GM19240 (cell line): ENCODE results near the gene SLC51A.
A peak's percentile ranks its signal among the peaks of the same experiment; 100 is the strongest.
"Not testable (repeated sequence)": the region's sequence is repeated elsewhere in the genome, so short reads cannot be mapped to it uniquely, and the experiment has no call there.

Source experiments
- DNase-seq: peaks from one replicate; pipeline ENCODE4 v3.0.0; 2011; ENCODE audit warnings: low spot score; ENCODE audit not compliant: insufficient read length

Gene SLC51A

DNA sequence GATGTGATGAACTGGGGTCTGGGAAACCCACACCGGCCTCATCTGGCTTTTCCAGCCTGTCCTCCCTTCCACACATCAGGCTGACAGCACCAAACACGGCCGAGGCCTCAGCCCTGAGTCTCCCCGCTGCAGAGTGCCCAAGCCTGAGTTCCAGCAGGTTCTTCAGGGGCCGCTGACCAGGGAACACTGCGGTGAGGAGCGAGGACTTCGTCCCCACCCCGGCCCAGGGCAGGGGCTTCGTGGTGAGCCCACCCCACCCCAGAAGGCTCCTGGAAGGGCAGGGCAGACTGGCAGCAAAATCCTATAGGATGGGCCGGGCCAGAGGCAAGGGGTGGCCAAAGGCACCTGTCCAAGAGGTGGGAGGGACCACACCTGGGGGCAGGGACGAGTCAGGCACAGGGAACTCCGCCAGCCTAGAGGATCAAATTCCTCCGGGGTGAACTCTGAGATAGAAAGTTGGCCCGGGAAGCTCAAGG lies at the start of gene SLC51A:
TSS of gene SLC51A (plus strand) at position 446 of the 476 bp plus-strand sequence. CDS start 179 bp downstream, outside the sequence.
- no peak for DNase-seq

DNA sequence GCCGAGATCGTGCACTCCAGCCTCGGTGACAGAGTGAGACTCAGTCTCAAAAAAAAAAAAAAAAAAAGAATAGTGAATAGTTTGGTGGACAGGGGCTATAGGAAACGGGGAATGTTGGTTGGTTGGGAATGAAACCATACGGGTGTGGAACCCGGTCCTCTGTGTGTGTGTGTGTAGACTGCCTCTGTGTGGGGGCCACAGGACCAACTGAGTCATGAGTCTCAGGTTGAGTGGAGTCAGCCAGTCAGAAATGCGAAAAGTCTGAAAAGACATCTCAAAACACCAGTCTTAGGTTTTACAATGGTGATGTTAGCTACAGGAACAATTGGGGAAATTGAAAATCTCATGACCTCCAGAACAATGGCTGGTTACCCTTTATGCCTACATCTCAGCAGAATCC lies 49.6 kb upstream of the SLC51A start:
- DNase-seq: no peak

DNA sequence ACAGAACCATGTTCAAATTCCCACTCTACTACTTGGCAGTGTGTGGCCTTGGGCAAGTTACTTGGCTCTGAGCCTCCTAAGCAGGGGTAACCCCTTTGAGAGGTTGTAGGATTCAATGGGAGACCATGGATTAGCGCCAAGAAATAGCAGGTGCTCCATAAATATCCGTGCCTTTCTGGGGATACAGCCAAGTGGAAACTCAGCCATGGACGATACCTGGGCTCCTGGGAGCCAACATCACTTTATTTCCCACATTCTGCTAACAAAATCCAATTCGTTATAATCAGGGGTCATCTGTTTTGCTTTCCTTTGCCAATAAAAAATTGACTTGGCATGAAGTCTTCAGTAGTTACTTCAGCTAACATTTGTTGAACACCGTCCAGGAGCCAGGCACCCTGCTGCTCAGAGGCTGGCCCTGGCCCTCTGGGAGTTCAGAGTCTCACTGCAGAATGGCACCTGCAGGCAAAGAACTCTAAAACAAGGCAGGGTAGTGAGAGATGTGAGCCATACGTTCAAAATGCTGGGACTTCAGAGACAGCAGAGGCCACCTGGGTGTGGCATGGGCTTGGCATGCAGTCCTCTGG lies 47.4 kb upstream of the SLC51A start:
- DNase-seq: no peak

DNA sequence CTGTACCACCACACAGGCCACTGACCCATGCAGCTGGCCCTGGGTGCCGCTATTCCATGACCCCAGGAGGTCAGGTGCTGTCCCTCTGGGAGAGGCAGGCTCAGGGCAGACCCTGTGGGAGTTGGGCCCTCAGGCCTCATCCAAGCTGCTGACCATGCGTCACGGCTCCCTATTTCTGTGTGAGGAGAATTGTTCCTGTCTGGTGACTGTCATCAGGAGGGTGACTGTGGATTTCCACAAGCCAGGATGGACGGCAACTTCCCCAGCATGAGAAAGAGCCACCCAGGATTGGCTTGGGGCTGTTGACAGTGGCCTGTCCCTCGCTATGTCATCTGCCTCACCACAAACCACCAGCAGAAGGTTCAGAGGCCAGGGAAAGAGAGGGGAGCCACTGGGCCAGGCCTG lies 46.5 kb upstream of the SLC51A start:
- DNase-seq: no peak

DNA sequence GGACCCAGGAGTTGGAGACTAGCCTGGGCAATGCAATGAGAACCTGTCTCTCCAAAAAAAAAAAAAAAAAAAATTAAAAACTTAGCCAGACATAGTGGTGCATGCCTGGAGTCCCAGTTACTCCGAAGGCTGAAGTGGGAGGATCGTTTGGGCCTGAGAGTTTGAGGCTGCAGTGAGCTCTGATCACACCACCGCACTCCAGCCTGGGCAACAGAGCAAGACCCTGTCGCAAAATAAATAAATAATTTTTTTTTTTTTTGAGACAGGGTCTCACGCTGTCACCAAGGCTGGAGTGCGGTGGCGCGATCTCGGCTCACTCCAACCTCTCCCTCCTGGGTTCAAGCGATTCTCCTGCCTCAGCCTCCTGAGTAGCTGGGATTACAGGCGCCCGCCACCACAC lies 46.0 kb upstream of the SLC51A start:
- DNase-seq: not testable (repeated sequence)

DNA sequence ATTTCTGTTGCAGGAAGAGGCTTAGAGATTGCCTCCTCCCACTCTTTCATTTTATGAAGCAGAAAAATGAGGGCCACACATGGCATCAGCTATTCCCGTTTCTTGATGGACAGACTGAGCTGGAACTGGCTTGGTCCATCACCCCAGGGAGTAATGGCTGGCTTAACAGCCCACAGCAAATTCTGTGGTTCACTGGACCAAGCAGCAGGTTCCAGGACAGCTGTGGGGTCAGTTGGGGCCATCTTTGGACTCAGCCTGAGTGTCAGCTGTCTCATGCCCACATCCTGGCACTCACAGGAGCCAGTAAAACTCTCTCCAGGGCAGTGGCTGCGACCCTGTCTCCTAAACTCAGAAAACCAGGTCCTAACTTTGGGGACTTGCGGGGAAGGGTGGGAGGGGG lies 41.7 kb upstream of the SLC51A start:
- no peak for DNase-seq

DNA sequence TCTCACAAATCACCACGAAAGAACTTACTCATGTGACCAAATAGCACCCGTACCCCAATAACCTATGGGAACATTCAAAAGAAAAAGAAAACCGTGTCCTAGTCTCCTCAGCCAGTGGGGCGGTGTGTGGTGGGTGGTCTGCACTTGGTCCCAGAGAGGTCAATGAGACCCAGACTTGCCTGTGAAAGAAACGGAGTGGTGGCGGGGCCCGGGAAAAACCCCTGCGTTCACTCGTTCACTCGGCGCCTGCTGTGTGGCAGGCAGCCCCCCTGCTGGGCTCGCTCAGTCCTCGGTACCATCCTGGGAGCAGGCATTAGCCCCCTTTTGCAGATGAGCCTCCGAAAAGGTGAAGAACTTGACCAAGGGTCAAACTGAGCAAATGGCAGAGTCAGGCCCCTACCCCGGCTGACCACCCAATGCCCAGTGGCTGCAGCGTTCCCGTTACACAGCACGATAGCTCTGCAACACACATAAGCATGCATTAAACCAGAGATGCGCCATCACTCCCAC lies 41.2 kb upstream of the SLC51A start:
- DNase-seq: no peak

DNA sequence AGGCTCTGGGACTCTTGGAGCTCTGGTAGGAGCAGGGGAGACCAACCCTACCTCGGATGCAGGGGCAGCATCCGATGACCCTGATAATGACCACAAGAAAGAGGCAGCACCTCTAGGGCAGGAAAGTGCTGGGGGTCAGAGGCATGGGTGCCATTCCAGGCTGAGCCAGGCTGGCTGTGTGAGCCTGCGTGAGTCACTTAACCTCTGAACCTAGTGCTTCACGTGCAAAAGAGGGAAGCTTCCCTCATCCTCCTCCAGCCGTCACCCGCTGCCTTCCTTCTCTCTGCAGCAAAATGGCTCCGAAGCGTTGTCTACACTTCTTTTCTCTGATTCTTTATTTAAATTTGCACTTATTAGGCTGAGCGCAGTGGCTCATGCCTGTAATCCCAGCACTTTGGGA lies 40.6 kb upstream of the SLC51A start:
- DNase-seq: no peak

DNA sequence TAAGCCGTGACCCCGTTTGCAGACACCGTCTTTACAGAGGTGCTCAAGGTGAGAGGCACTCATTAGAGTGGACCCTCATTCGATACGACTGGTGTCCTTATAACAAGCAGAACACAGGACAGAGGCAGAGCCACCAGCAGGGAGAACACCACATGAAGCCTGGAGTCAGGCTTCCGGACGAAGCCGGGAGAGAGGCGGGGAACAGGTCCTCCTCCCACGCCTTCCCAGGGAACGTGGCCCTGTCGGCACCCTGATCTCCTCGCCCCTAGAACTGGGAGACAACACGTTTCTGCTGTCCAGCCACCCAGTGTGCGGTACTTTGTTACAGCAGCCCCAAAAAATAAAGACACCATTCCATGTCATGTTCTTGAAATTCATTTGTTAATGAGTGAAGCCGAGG lies 38.8 kb upstream of the SLC51A start:
- no peak for DNase-seq

DNA sequence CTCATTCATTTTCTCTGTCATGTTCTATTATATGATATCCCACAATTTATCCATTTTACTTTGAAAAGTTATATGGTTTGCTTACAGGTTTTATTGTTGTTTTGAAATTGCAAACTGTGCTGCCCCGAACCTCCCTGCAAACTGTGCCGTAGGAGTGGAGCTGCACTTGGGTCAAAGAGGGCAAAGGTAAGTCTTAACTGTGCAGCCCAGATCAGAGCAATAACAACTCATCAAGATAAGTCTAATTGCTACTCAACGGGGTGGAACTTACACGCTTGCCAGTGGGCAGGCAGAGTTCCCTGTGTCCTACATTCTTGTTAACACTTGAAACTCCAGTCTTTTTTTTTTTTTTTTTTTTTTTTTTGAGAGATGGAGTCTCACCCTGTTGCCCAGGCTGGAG lies 38.4 kb upstream of the SLC51A start:
- no peak for DNase-seq

DNA sequence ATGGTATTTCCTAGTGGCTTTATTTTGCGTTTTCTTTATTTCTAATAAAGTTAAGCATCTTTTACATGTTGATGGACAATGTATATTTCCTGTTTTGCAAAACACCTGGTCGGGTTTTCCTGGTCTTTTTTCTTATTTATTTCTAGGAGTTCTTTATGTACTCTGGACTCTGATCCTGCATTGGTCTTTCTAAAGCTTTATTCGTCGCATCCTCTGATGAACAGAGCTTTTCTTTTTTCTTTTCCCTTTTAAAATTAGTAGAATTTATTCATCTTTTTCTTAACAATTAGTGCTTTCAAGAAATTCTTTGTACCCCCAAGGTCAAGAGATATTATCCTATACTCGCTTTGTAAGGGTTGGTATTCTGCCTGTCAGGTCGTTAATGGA lies 37.3 kb upstream of the SLC51A start:
- no peak for DNase-seq

DNA sequence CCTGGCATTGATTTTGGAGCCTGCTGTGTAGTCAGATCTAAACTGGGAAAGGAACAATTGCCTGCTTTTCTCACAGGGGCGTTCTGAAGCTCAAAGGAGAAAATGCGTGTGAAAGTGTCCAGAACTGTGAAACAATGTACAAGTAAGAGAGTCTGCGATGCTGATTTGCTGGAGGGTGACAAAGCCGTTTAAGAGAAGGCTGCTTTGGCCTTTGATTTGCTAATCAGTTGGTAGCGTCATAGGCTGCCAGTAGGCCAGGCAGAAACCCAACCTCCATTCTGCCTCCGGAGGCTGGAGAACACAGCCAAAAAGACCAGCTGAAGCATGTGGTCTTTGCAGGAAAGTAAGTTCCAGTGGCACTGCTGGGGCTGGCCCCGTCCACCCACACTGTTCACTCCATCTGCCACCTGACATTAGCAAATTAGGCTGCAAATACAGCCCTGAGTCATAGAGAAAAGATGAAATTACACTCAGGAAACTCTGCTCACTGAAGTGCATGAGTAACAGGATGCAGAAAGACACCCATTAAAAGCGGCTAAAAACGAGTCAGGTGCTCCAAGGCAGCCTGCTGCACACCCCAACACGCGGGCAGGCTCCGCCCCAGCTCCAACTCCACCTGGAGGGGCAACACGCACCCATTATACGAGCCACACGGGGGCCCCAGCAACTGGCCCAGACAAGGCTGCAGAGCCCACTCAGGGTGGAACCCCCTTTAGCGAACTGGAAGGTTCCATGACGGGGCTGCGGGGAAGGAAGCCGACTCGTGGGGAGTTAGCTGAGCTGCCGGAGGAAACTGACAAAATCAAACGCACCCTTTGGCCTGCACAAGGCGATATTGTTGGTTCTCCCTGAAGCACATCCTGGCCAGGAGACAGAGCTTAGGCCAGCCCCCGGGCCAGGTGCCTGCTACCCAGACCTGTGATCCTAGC lies 36.7 kb upstream of the SLC51A start:
- DNase-seq: peak; percentile 65

DNA sequence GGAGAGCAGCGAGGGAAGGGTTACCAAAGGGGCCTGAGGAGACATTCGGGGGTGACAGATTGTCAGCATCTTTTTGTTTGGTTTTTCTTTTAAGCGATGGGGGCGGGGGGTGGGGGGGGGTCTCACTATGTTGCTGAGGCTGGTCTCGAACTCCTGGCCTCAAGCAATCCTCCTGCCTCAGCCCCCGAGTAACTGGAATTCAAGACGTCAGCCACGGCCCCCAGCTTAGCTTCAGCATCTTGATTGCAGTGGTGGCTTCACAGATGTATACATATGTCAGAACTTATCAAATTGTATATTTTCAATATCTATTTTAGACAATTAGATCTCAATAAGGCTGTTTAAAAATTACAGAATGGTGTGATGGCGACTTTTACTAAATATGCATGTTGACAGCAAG lies 36.0 kb upstream of the SLC51A start:
- no peak for DNase-seq

DNA sequence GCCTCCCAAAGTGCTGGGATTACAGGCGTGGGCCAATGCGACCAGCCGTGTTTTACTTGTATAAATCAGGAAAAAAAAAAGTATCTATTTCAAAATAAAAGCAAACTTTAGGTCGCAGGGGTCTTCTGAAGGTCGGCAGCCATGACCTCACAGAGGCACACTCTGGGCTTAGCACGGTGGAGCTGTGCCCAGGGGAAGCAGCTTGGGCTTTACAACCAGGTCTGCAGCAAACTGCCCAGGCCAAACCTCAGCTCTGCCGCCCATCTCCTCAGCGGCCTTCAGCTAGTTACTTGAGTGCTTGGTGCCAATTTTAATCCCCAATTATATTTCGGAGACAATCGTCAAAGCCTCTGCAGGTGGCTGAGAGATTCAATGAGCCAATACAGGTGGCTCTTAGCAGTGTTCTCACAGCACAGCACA lies 35.2 kb upstream of the SLC51A start:
- no peak for DNase-seq

DNA sequence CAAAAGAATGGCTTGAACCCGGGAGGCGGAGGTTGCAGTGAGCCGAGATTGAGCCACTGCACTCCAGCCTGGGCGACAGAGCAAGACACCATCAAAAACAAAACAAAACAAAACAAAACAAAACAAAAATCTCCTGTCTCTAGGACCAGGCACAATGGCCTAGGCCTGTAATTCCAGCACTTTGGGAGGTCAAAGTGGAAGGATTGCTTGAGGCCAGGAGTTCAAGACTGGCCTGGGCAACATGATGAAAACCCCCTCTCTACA lies 32.2 kb upstream of the SLC51A start:
- DNase-seq: not testable (repeated sequence)

DNA sequence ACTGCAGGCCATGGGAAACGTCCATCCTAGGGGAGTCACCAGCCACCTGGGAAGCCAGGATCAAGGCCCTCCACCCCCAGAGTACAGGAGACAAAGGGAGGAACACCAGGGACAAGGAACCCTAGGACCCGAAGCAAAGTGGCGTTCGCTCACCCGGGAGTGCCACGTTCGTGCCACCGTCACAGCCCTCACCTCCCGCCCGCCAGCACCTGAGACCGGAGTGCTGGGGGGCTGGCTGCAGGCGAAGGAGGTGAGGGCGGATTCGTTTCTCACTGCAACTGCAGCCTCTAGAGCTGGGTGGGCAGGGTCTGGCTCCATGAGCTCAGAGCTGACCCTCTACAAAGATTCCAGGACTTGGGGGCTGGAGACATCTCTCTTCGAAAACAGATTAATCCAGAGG lies 31.5 kb upstream of the SLC51A start:
- no peak for DNase-seq

DNA sequence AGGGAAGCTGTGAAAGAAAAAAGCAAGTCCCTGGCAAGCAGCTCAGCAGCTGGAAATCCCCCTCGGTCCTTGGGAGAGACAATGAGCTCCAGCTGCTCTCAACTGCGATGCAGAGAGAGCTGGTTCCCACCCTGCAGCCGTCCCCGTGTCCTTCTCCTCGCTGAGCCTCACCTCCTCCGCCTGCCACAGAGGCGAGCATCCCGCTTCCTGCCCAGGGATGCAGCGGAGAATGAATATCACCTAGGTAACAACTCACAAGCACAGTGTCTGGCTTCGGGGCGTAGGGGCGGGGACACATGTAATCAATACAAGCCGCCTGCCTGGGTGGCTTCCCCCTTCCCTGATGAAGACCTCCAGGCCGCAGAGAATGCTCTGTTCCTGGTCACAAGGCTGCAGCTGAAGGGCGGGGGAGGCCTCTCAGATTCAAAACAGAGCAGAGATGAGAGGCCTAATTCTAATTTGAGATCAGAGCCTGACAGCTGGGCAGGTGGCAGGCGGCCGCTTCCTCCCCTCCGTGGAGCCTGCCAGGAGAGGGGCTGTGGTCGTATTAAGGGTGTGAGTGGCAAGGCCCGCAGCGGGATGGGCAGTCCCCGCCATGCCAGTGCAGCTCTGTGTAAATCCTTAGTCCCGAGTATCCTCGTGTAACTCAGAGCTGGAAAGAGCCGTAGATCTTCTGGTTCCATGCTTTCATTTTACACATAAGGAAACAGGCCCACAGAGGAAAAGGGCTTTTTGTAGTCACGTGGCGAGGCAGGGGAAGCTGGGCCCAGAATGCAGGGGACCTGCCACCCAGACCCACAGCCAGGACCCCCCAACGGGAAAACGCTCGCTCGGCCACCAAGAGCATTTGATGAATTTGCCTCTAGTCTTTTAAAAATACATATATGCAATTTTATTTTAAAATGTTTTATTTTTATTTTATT lies 29.4 kb upstream of the SLC51A start:
- no peak for DNase-seq

DNA sequence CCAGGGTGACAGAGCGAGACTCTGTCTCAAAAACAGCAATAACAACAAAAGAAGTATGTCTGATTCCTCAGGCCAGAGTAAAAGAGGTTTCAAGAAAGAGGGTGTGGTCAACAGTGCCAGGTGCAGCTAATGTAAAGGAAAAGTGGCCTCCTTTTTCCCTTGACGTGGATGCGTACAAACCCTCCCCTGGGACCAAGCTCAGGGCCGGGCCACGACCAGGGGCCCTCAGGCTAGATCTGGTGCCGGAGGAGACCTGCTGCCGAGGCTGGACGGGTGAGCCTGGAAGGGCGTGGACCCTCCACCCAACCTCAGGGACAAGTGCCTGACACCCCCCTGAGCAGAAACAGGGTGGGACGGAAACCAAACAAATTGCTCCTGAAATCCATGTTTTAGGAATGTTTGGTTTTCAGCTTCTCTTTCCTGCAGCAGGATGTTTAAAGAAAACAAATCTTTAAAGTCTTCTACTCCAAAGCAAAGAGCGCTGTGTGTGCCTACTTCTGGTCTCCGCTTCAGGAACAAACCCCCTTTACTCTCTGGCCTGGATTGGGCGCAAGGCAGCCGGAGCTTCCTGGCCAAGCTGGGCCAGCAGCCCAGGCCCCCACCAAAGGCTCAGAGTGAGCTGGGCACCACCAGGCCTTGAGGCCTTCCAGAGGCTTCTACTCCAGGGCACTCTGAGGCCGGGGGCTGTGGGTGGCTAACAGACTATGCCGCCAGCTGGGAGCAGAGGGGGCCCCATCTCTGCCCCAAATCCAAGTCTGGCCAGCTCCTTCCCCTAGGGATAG lies 26.6 kb upstream of the SLC51A start:
- no peak for DNase-seq

DNA sequence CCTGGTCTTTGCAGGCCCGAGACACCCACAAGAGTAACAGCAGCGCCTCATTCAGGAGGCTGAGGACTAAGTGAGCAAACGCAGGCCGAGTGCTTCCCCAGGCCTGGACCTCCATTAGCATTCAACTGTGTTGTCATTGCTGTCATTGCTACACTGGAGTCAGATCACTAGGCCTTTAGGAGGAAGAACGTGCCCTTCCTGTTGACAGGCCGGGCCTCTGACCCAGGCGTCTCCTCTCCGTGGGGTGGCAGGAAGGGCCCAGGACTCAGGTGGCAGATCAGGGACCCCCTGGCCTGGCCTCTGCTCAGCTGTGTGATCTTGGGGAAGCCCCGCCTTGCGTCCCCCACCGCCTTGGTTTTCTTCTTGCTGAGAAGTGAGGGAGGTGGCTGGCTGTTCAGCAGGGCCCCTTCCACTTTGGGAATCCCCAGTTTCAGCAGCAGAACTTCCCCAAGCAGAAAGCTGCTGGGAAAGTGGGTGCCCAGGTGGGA lies 24.3 kb upstream of the SLC51A start:
- DNase-seq: no peak

DNA sequence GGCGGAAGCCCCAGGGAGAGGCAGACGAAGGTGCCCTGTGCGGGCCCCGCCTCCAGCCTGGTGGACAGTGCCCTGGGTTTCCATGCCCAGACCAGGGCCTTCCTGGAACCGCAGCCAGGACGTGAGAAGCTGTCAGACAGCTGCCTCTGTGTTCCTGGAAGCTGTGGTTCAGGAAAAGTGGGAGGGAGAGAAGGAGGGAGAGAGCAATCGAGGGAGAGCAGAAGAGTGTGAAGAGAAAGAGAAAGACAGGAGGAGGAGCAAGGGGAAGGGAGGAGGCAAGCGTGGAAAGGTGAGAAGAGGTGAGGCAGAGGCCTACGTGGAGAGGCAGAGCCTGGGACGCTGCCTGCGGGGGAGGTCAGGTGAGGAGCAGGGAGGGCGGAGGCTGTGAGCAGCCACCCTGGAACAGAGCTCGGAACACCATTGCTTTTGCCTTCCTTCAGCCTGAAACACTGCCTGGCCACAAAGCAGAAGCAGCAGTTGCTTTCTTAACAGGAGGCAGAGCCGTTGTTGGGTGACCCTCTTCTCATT lies 23.7 kb upstream of the SLC51A start:
- no peak for DNase-seq
